ENCODE results near the gene TMEM225.

- TF ChIP-seq ZC3H10 (CRISPR knock-in tag; IDR thresholded peaks at IDR 0.05) = no peak
- TF ChIP-seq ARNTL (CRISPR knock-in tag; IDR thresholded peaks at IDR 0.05; ENCODE audit: borderline replicate concordance, low read depth) = no peak
- TF ChIP-seq ZNF8 (CRISPR knock-in tag; IDR thresholded peaks at IDR 0.05) = no peak
- no peak for TF ChIP-seq TOX (CRISPR knock-in tag; IDR thresholded peaks at IDR 0.05; ENCODE audit: borderline replicate concordance)
- no peak for TF ChIP-seq TCF4 (CRISPR knock-in tag; IDR thresholded peaks at IDR 0.05; ENCODE audit: borderline replicate concordance)
Measured at GRCh38 chr11:123839131-123839530, 46.3 kb downstream of the TMEM225 start.
